Hippocampal formation (tissue), 2 donors: Measurements from ENCODE around the gene SLC9A9.

Source experiments
- DNase-seq, 2 donors: peaks; one replicate each; lab custom pipeline; 2025; lab: John Stamatoyannopoulos, UW

The SLC9A9 gene

GRCh38 chr3:143600756-143601718, 247.2 kb downstream of the SLC9A9 start:
- no peak for DNase-seq

DNA sequence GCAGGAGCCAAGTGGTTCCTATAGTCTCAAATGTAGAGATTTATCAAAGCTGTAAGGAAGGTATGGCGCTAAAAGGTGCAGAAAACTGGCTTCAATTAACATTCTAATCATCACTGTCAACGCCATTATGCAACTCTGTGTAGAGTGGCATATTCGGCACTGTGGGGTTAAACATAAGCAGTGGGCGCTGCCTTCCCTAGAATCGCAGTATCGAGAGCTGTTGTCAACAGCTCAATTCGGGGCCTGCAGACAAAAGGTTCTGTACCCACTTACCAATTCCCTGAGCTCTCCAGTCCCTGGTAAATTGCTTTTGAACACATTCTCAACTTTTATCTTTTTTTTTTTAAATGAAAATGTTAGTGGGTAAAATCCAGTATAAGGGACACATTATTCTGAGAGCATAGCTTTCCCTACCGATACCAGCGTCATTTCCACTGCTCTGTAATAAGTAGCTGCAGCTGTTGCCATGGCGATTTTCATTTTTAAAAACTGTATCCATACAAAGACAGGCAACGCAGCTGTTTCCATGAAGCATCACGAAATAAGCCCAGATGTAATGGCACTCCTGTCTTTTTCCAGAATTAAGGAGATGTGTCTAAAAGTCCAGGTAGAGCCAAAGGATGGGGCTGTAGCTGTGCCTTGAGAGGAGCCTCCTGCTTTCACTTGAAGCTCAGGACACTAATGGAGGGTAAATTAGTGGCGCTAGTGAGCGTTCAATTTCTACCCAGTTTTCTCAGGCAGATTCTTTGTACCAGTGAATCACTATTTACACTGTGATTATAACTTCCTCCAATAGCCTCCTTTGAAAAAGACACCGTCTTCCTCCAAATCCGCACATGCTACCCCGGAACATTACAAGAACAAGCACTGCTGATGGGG, 250.3 kb downstream of the SLC9A9 start:
- DNase-seq: no peak

DNA sequence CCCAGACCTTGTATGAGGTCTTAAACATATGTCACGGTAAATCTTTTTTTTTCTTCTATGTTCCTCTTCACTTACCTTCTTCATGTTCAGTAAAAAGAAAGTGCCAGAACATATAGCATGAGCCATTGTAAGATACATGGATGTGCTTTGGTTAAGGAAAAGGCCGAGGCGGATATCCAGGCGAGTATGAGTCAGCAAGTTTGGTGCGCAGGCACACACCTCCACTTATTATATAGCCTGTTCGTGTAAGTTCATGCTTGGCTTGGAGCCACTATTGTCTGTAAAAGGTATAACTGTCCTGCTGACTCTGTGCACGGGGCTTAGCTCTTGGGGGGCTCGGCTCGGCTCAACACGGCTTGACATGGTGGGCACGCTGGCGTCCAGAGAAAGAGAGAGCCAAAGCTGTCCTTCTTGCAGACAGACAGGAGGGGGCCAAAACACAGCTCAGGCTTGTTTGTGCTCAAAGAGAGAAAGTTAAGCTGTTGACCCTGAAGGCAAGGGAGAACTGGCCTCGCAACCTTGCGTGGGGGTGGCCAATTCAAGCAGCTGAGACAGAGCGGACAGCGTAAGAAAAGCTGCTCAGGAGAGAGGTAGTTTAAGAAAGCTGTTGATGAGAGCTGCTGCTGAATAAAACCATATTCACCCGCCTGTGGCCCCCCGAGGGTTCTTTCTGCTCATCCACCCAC, 251.2 kb downstream of the SLC9A9 start:
- DNase-seq: no peak

DNA sequence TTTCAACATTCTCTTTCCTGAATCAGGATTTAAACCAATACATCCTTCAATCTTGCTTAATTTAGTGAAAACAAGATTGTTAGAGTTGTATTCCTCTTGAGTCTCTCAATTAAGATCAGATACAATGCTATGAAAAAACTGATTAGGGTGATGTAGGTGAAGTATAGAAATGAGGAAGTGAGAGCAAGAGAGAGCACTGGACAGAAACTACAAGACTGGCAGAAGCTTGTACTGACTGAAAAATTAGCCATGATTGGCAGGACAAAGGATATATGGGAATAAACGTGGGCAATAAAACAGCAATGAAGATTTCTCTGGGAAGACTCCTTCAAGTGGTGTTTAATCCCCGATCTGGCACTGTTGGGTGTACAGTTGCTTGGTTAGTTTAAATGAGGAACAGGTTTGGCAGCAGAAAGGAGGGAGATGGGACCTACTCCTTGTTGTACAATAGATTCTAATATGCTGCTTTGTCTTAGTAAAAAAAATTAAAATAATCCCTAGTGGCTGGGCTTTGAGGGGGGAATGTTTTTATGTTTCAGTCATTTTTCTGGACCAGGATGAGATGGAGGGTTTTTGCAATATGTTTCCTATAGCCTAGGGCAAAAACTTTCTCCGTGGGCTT, 252.7 kb downstream of the SLC9A9 start:
- DNase-seq: no peak

DNA sequence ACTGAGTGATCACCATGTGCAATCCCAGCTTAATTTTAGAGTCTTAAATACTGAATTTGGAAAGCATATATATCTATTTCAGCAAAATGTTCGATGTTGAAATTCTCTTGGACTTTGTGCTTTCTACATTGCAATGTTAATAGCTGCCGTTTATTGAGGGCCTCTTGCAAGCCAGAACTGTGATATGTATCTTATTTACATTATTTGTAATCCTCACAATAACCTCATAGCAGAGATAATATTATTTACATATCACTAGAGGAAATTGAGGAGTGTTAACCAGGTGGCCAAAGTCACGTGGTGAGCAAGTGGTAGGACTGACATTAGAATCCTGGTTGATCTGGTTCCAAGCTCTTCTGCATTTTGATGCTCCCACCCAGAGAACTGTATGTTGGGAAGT, 254.1 kb downstream of the SLC9A9 start:
- DNase-seq: no peak

- DNase-seq: no peak
Observed at GRCh38 chr3:143590660-143591059, 257.6 kb downstream of the SLC9A9 start.

- DNase-seq: no peak
Observed at GRCh38 chr3:143586576-143586975, 261.7 kb downstream of the SLC9A9 start.

GRCh38 chr3:143585720-143586456, 262.4 kb downstream of the SLC9A9 start:
- DNase-seq: no peak

- no peak for DNase-seq
Observed at GRCh38 chr3:143584474-143584873, 263.8 kb downstream of the SLC9A9 start.

- DNase-seq: no peak
Observed at GRCh38 chr3:143581972-143582722, 266.1 kb downstream of the SLC9A9 start.

DNA sequence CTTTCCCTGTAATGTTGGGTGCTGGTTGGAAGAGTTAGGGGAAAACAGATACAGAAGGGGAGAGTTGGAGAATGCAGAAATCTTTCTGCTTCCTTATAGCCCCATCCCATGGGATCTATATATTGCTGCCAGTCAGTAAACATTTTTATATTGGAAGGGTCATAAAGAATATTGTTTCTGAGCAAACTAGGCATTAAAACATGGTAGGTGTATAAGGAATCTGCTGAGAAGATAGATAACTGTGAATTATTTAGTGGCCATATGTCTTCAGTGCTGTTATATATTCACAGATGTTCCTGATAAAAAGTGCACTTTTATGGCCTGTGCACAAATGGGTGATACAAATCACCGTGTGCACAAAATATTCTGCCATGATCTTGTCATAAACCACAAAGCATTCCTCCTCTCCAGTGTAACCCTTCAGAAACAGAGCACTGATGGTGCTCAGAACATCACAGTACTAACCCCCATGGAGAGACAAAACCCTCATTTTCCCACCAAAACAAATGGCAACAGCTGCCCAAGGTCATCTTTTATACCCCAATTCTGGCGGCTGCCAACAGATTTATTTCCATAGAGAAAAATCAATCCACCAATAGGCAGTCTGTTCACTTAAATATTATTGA, 269.3 kb downstream of the SLC9A9 start:
- no peak for DNase-seq

GRCh38 chr3:143576568-143577270, 271.5 kb downstream of the SLC9A9 start:
- DNase-seq: no peak

DNA sequence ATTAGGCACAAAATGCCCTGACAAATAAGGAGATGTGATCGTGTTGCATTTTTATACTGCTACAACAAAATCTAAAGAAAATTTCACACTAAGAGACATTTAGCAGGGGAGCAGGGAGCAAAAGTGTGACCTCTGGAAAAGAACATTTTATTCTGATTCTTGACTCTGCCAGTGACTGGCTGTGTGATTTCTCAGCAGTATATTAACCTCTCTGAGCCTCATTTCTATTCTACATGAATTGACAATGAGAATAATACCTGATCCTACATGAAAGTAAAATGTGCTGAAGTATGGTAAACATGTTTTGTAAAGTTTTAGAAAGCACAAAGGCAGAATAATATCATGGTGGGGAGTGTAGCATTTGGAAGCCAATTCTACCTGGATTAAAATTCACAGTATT, 273.3 kb downstream of the SLC9A9 start:
- DNase-seq: no peak

DNA sequence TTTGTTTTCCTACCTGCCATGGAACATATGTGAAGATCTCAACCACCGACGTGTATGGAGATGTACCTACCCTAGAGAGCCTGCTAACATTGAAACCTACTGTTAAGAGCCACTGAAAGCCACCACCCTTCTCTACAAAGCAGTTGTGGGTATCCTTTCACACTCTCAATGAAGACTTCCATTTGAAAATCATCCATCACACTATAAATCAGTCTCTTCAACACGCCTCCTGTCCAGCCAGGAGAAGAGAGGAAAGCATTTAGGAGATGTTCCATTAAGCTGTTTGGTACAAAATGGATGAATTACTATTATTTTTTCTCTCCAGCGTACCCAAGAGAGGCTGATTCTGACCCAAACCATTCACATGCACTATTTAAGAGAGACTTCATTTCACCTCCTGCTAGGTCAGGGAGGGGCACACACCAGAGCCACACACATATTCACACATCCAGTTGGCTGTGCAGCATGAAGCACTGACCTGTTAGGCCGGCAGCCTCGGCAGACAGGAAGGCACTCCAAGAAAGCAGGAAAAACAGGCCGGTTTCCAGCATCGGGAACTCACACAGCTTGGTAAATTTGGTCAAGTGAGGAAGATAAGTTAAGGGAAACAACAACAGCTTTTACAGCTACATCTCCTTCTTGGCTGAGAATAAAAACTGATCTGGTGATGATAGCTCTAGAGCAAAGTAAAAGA, 274.5 kb downstream of the SLC9A9 start:
- DNase-seq: no peak

DNA sequence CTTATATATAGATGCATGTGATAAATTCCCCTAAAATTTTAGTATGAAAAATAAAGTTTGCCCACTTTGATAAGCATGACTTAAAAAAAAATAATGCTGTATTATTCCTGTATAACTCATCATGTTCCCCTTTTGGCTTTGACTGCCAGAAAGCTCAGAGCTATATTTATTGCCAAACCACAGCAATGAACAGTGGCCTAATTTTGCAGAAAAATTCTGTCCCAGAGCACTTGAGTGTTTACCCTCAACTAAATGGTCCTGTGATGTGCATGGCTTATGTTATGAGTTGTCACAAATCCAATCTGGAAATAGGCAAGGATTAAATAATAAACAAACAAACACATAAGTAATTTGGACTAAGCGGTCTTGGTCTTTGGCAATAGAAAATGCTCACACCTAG, 276.7 kb downstream of the SLC9A9 start:
- DNase-seq: no peak

DNA sequence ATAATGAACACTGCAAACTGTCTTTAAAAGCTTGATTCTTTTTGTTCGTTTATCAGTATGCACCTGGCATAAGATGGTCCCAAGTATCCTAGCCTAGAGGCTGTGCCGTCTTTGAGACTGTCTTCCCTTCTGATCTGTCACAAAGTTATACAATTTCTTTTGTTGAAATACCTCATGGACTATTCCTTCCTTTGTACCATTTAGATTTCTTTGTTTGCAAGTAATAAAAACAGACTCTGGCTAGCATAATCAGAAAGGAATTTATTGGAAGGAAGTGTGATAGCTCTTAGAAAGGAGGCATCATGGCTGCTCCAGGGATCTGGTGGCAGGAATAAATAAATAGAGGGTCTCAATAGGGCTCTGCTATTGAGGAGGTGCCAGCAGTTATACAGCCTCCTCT, 280.4 kb downstream of the SLC9A9 start:
- no peak for DNase-seq

- DNase-seq: no peak
Observed at GRCh38 chr3:143565951-143566350, 282.3 kb downstream of the SLC9A9 start.

DNA sequence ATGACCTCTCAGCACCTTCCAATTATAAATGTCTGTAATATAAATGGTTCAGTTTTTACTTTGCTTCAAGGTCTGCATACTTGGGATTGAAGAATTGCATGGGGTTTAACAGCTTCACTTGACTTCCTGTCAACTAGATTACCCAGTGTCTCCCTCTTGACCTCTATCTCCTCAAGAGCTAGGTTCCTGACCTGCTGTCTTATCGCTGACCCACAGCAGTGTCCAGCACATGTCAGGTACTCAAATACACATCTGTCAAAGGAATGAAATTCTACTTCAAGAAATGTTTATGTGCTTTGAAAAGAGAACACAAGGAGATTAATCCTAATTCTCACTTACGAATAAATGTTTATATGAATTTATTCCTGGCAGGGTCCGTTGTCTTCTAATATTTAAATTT, 284.5 kb downstream of the SLC9A9 start:
- no peak for DNase-seq

DNA sequence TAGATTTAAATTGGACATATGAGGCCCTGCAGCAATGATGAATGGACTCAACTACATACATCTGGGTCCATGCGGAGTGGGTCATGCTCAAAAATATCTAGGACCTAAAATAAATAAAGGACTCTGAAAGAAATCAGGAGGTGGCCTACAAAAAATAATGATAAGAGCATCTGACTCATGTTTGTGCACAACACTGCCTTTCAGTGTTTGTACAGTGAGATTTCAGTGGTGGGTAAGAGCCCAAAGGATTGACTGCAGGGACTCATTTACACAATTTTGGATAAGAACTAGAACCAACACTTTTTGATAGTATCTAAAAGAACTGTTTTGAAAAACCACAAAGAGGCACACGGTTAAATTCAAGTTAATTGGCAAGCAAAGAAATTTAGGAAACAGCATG, 285.5 kb downstream of the SLC9A9 start:
- DNase-seq: no peak
